GM23338 (cell line): ENCODE results near the gene FAM98A. TPM values are rescaled to one million over a fixed set of nuclear protein-coding genes. Genes with fewer than 3 reads are reported as not detected.

Experiments used
- ATAC-seq: fragments of 200-7000 bp; cut with Tn5 transposase; 3 replicates; pipeline ENCODE4 v1.9.1; 2020
- DNase-seq: peaks from one replicate; pipeline ENCODE4 v3.0.0-alpha.2; 2015; ENCODE audit warnings: low spot score
- H2AFZ ChIP-seq: fragments of 200-600 bp; sonication (generic); 2 replicates; pipeline ENCODE4 v1.8.0; 2016; ENCODE audit warnings: antibody characterized with exemption, mild to moderate bottlenecking, moderate library complexity
- H3F3A ChIP-seq: fragments of 200-600 bp; sonication (generic); replicated peaks from 2 replicates; pipeline ENCODE4 v1.8.0; 2017; ENCODE audit warnings: antibody characterized with exemption, mixed run types, low read depth
- H3K27ac ChIP-seq: fragments of 200-600 bp; sonication (generic); 2 replicates; pipeline ENCODE4 v1.6.1; 2016; ENCODE audit warnings: low read depth
- H3K27me3 ChIP-seq: fragments of 200-600 bp; sonication (generic); 2 replicates; pipeline ENCODE4 v1.8.0; 2016; ENCODE audit warnings: mild to moderate bottlenecking, mixed run types, moderate library complexity; ENCODE audit not compliant: insufficient read depth
- H3K36me3 ChIP-seq: fragments of 200-600 bp; sonication (generic); 2 replicates; pipeline ENCODE4 v1.8.0; 2016; ENCODE audit warnings: mild to moderate bottlenecking; ENCODE audit not compliant: insufficient read depth
- H3K4me1 ChIP-seq: fragments of 200-600 bp; sonication (generic); 2 replicates; pipeline ENCODE4 v1.8.0; 2016; ENCODE audit warnings: mild to moderate bottlenecking, moderate library complexity; ENCODE audit not compliant: insufficient read depth
- H3K4me2 ChIP-seq: fragments of 200-600 bp; sonication (generic); 2 replicates; pipeline ENCODE4 v1.7.1; 2017; ENCODE audit warnings: mixed run types
- H3K4me3 ChIP-seq: fragments of 200-600 bp; sonication (generic); 2 replicates; pipeline ENCODE4 v1.6.1; 2016; ENCODE audit warnings: mixed run types
- H3K79me2 ChIP-seq: fragments of 200-600 bp; sonication (generic); replicated peaks from 2 replicates; pipeline ENCODE4 v1.8.0; 2017; ENCODE audit warnings: mild to moderate bottlenecking; ENCODE audit not compliant: insufficient read depth
- H3K9me2 ChIP-seq: fragments of 200-600 bp; sonication (generic); 2 replicates; pipeline ENCODE4 v1.8.0; 2017; ENCODE audit not compliant: insufficient read depth
- H4K20me1 ChIP-seq: fragments of 200-600 bp; sonication (generic); replicated peaks from 2 replicates; pipeline ENCODE4 v1.8.0; 2017; ENCODE audit warnings: mild to moderate bottlenecking; ENCODE audit not compliant: insufficient read depth
- H3K27ac Mint-ChIP-seq: 2 replicates; pipeline ENCODE4 v1.8.0; 2020; ENCODE audit warnings: inconsistent platforms, mild to moderate bottlenecking, moderate library complexity, mixed read lengths
- H3K27me3 Mint-ChIP-seq: 3 replicates; pipeline ENCODE4 v1.8.0; 2022; ENCODE audit warnings: low read depth, mild to moderate bottlenecking, moderate library complexity, mixed read lengths, inconsistent platforms; ENCODE audit not compliant: insufficient read depth, poor library complexity
- H3K36me3 Mint-ChIP-seq: 3 replicates; pipeline ENCODE4 v1.8.0; 2021; ENCODE audit warnings: low read depth, mild to moderate bottlenecking, inconsistent platforms, moderate library complexity, mixed read lengths
- H3K4me1 Mint-ChIP-seq: 3 replicates; pipeline ENCODE4 v1.8.0; 2020; ENCODE audit warnings: mild to moderate bottlenecking, inconsistent platforms, mixed read lengths
- H3K4me3 Mint-ChIP-seq: 3 replicates; pipeline ENCODE4 v1.8.0; 2021; ENCODE audit warnings: moderate library complexity, mild to moderate bottlenecking, inconsistent platforms, mixed read lengths
- H3K9me3 Mint-ChIP-seq: 3 replicates; pipeline ENCODE4 v1.8.0; 2020; ENCODE audit warnings: moderate library complexity, mild to moderate bottlenecking, inconsistent platforms, mixed read lengths
- CREB1 ChIP-seq: fragments of 250-450 bp; sonication (Bioruptor Pico); IDR thresholded peaks from 2 replicates; pipeline ENCODE4 v1.5.0; 2020; ENCODE audit warnings: low read depth, mild to moderate bottlenecking, moderate library complexity
- EZH2 ChIP-seq: fragments of 200-600 bp; sonication (generic); IDR thresholded peaks from one replicate; pipeline ENCODE4 v1.8.0; 2017; ENCODE audit warnings: antibody characterized with exemption, mild to moderate bottlenecking, low read depth; ENCODE audit not compliant: unreplicated experiment
- EZH2phosphoT487 ChIP-seq: fragments of 200-600 bp; sonication (generic); IDR thresholded peaks from one replicate; pipeline ENCODE4 v1.8.1; 2018; ENCODE audit warnings: antibody characterized with exemption; ENCODE audit not compliant: unreplicated experiment
- JUNB ChIP-seq: IDR thresholded peaks from one replicate; pipeline ENCODE4 v1.6.1; 2016; ENCODE audit warnings: antibody characterized with exemption; ENCODE audit not compliant: unreplicated experiment
- NANOG ChIP-seq: IDR thresholded peaks from 2 replicates; pipeline ENCODE4 v1.6.1; 2016; ENCODE audit warnings: antibody characterized with exemption, borderline replicate concordance
- POLR2AphosphoS5 ChIP-seq: IDR thresholded peaks from 2 replicates; pipeline ENCODE4 v1.6.1; 2016; ENCODE audit warnings: antibody characterized with exemption, low read depth
- STAT1 ChIP-seq: IDR thresholded peaks from one replicate; pipeline ENCODE4 v1.6.1; 2016; ENCODE audit warnings: antibody characterized with exemption; ENCODE audit not compliant: unreplicated experiment
- ZNF114 ChIP-seq: fragments of 250-450 bp; sonication (Bioruptor Pico); IDR thresholded peaks from 2 replicates; pipeline ENCODE4 v1.5.0; 2020; ENCODE audit warnings: mild to moderate bottlenecking, moderate library complexity
- polyA plus RNA-seq: library from polyadenylated mRNA; unstranded; fragments of >200 nt; fragmentation: Nextera tagmentation; extraction: Ambion mirVana; gene quantifications from 2 replicates; pipeline ENCODE4 v1.2.1, GENCODE V29; 2016
- total RNA-seq: library from RNA; depleted of rRNA; stranded (reverse); fragments of >200 nt; shearing (Covaris generic); gene quantifications from 2 replicates; pipeline ENCODE4 v1.2.3, GENCODE V29; 2014
- TF ChIP-seq, protein P1 (sequence below), 2 experiments: fragments of 200-600 bp in 1 of 2; sonication (generic) in 1 of 2; conservative IDR thresholded peaks; 2 replicates each; pipeline versions ENCODE4 v1.5.1 to v1.6.1; 2016 to 2017; ENCODE audit warnings: antibody characterized with exemption in 2 of 2, low read depth in 2 of 2, mild to moderate bottlenecking in 2 of 2, moderate library complexity in 1 of 2
- TF ChIP-seq, protein P2 (sequence below): IDR thresholded peaks from 2 replicates; pipeline ENCODE4 v1.6.1; 2016; ENCODE audit warnings: antibody characterized with exemption
- TF ChIP-seq, protein P3 (sequence below): IDR thresholded peaks from one replicate; pipeline ENCODE4 v1.6.1; 2018; ENCODE audit warnings: antibody characterized with exemption; ENCODE audit not compliant: unreplicated experiment
- TF ChIP-seq, protein P4 (sequence below): fragments of 250-450 bp; sonication (Bioruptor Pico); IDR thresholded peaks from 2 replicates; pipeline ENCODE4 v1.5.0; 2020; ENCODE audit warnings: mild to moderate bottlenecking, moderate library complexity

Gene FAM98A
- total and polyA plus RNA-seq, 2 experiments from 2014 or later = 68.6 to 149 TPM

DNA sequence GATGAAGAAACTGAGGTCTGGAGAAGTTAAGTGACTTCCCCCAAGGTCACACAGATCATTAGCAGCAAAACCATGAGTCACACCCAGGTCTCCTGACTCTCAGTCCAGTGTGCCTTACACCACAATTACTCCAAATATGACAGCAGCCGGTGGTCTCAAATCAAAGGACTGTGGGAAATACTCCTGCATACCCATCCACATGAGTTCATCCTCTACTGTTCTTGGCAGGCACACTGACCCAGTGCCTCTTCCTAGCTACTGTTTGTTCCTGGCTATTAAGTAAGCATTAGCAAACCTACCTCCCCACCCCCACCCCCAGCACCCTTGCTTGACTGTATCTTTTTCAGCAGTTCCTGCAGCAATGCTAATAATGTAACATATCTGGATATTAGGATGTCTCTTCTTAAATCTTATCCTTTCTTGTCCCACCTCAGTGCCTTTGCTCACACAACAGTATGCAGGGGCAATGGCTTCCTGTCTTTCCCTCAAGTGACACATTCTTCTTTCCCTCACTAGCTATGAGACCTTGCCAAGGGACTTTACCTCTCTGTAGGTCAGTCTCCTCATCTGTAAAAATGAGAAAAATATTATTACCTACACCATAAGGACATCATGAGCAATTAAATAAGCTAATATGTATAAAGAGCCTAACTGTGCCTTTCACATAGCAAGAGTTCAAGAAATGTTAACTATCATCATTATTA is 46.2 kb downstream of the FAM98A start (continued):
- TF ChIP-seq, protein P1, sequence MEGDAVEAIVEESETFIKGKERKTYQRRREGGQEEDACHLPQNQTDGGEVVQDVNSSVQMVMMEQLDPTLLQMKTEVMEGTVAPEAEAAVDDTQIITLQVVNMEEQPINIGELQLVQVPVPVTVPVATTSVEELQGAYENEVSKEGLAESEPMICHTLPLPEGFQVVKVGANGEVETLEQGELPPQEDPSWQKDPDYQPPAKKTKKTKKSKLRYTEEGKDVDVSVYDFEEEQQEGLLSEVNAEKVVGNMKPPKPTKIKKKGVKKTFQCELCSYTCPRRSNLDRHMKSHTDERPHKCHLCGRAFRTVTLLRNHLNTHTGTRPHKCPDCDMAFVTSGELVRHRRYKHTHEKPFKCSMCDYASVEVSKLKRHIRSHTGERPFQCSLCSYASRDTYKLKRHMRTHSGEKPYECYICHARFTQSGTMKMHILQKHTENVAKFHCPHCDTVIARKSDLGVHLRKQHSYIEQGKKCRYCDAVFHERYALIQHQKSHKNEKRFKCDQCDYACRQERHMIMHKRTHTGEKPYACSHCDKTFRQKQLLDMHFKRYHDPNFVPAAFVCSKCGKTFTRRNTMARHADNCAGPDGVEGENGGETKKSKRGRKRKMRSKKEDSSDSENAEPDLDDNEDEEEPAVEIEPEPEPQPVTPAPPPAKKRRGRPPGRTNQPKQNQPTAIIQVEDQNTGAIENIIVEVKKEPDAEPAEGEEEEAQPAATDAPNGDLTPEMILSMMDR (conservative IDR thresholded peaks at IDR 0.05; ENCODE audit: low read depth in 2 of 2) = no peak

DNA sequence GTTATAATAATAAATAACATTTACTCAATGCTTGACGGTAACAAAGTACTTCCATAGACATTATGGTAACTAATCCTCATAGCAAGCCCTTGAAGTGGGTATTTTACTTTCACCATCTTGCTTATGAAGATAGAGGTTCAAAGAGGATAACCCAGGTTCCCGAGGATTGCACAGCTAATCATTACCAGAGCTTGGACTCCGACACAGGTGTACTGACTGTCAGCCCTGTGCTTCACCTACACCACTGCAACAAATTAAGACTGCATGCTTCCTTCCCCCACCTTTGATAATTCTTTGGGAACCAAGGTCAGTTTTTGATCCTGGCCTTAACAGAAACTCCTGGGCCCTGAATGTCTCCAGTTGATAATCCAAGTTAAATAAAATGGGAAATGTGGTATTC is 48.9 kb downstream of the FAM98A start:
- Histone ChIP-seq H3K27ac (no peak overlapping the region), H4K20me1 (no peaks in the 10 kb centered on the region), H3F3A (no peaks in the 10 kb centered on the region), H3K36me3 (no peaks in the 10 kb centered on the region; the same call in 1 of the 2 replicates), H3K79me2 (no peaks in the 10 kb centered on the region), H3K4me3 (no peak overlapping the region), H3K4me2 (no peak overlapping the region), H2AFZ (no peak overlapping the region), H3K27me3 (no peaks in the 10 kb centered on the region), H3K4me1 (peaks cover 22% of the 10 kb centered on the region; the same call in 1 of the 2 replicates), H3K9me2 (no peaks in the 10 kb centered on the region)
- Mint-ChIP-seq H3K4me3 (no peak overlapping the region), H3K4me1 (peaks cover 25% of the 10 kb centered on the region), H3K27ac (no peak overlapping the region), H3K27me3 (peaks cover 7% of the 10 kb centered on the region), H3K9me3 (no peaks in the 10 kb centered on the region), H3K36me3 (0 out of 3 replicates have a peak, but pooled peaks cover 2% of the 10 kb centered on the region)
- ATAC-seq (no peak), DNase-seq (no peak)
- no peak for TF ChIP-seq NANOG
- no peak for TF ChIP-seq EZH2phosphoT487
- no peak for TF ChIP-seq EZH2
- TF ChIP-seq, protein P2, sequence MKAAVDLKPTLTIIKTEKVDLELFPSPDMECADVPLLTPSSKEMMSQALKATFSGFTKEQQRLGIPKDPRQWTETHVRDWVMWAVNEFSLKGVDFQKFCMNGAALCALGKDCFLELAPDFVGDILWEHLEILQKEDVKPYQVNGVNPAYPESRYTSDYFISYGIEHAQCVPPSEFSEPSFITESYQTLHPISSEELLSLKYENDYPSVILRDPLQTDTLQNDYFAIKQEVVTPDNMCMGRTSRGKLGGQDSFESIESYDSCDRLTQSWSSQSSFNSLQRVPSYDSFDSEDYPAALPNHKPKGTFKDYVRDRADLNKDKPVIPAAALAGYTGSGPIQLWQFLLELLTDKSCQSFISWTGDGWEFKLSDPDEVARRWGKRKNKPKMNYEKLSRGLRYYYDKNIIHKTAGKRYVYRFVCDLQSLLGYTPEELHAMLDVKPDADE = no peak
- TF ChIP-seq, protein P3, sequence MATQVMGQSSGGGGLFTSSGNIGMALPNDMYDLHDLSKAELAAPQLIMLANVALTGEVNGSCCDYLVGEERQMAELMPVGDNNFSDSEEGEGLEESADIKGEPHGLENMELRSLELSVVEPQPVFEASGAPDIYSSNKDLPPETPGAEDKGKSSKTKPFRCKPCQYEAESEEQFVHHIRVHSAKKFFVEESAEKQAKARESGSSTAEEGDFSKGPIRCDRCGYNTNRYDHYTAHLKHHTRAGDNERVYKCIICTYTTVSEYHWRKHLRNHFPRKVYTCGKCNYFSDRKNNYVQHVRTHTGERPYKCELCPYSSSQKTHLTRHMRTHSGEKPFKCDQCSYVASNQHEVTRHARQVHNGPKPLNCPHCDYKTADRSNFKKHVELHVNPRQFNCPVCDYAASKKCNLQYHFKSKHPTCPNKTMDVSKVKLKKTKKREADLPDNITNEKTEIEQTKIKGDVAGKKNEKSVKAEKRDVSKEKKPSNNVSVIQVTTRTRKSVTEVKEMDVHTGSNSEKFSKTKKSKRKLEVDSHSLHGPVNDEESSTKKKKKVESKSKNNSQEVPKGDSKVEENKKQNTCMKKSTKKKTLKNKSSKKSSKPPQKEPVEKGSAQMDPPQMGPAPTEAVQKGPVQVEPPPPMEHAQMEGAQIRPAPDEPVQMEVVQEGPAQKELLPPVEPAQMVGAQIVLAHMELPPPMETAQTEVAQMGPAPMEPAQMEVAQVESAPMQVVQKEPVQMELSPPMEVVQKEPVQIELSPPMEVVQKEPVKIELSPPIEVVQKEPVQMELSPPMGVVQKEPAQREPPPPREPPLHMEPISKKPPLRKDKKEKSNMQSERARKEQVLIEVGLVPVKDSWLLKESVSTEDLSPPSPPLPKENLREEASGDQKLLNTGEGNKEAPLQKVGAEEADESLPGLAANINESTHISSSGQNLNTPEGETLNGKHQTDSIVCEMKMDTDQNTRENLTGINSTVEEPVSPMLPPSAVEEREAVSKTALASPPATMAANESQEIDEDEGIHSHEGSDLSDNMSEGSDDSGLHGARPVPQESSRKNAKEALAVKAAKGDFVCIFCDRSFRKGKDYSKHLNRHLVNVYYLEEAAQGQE = no peak
- no peak for TF ChIP-seq JUNB
- TF ChIP-seq ZNF114 (CRISPR knock-in tag) = no peak
- no peak for TF ChIP-seq STAT1
- TF ChIP-seq CREB1 = no peak
- TF ChIP-seq, protein P4, sequence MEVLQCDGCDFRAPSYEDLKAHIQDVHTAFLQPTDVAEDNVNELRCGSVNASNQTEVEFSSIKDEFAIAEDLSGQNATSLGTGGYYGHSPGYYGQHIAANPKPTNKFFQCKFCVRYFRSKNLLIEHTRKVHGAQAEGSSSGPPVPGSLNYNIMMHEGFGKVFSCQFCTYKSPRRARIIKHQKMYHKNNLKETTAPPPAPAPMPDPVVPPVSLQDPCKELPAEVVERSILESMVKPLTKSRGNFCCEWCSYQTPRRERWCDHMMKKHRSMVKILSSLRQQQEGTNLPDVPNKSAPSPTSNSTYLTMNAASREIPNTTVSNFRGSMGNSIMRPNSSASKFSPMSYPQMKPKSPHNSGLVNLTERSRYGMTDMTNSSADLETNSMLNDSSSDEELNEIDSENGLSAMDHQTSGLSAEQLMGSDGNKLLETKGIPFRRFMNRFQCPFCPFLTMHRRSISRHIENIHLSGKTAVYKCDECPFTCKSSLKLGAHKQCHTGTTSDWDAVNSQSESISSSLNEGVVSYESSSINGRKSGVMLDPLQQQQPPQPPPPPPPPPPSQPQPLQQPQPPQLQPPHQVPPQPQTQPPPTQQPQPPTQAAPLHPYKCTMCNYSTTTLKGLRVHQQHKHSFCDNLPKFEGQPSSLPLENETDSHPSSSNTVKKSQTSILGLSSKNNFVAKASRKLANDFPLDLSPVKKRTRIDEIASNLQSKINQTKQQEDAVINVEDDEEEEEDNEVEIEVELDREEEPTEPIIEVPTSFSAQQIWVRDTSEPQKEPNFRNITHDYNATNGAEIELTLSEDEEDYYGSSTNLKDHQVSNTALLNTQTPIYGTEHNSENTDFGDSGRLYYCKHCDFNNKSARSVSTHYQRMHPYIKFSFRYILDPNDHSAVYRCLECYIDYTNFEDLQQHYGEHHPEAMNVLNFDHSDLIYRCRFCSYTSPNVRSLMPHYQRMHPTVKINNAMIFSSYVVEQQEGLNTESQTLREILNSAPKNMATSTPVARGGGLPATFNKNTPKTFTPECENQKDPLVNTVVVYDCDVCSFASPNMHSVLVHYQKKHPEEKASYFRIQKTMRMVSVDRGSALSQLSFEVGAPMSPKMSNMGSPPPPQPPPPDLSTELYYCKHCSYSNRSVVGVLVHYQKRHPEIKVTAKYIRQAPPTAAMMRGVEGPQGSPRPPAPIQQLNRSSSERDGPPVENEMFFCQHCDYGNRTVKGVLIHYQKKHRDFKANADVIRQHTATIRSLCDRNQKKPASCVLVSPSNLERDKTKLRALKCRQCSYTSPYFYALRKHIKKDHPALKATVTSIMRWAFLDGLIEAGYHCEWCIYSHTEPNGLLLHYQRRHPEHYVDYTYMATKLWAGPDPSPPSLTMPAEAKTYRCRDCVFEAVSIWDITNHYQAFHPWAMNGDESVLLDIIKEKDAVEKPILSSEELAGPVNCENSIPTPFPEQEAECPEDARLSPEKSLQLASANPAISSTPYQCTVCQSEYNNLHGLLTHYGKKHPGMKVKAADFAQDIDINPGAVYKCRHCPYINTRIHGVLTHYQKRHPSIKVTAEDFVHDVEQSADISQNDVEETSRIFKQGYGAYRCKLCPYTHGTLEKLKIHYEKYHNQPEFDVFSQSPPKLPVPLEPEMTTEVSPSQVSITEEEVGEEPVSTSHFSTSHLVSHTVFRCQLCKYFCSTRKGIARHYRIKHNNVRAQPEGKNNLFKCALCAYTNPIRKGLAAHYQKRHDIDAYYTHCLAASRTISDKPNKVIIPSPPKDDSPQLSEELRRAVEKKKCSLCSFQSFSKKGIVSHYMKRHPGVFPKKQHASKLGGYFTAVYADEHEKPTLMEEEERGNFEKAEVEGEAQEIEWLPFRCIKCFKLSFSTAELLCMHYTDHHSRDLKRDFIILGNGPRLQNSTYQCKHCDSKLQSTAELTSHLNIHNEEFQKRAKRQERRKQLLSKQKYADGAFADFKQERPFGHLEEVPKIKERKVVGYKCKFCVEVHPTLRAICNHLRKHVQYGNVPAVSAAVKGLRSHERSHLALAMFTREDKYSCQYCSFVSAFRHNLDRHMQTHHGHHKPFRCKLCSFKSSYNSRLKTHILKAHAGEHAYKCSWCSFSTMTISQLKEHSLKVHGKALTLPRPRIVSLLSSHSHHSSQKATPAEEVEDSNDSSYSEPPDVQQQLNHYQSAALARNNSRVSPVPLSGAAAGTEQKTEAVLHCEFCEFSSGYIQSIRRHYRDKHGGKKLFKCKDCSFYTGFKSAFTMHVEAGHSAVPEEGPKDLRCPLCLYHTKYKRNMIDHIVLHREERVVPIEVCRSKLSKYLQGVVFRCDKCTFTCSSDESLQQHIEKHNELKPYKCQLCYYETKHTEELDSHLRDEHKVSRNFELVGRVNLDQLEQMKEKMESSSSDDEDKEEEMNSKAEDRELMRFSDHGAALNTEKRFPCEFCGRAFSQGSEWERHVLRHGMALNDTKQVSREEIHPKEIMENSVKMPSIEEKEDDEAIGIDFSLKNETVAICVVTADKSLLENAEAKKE (CRISPR knock-in tag) = no peak
- no peak for TF ChIP-seq POLR2AphosphoS5
